Keratinocyte (primary cell): ENCODE results near the gene SPSB2.
"Not testable (repeated sequence)": the region's sequence is repeated elsewhere in the genome, so short reads cannot be mapped to it uniquely, and the experiment has no call there.

Source experiments
- CTCF ChIP-seq, 3 experiments: IDR thresholded peaks in 1 of 3; conservative IDR thresholded peaks in 1 of 3; optimal IDR thresholded peaks in 1 of 3; 2 replicates in 2 of 3; 3 replicates in 1 of 3; pipeline versions ENCODE3 to v1.5.1; 2011; ENCODE audit warnings: low read length in 3 of 3, mild to moderate bottlenecking in 3 of 3, moderate library complexity in 2 of 3, control low read depth in 1 of 3, inconsistent platforms in 1 of 3; ENCODE audit not compliant: insufficient read depth in 2 of 3; ENCODE audit errors: extremely low read depth in 1 of 3
- EZH2 ChIP-seq: IDR thresholded peaks from one replicate; pipeline ENCODE4 v1.6.1; 2012; ENCODE audit warnings: inconsistent platforms, mild to moderate bottlenecking, low read length, moderate library complexity

GRCh38 chr12:6892683-6893082 is 19.6 kb upstream of the SPSB2 start:
- TF ChIP-seq CTCF (optimal IDR thresholded peaks at IDR 0.05 in 1 of 3, IDR thresholded peaks at IDR 0.05 in 1 of 3, conservative IDR thresholded peaks at IDR 0.05 in 1 of 3; ENCODE audit: extremely low read depth in 1 of 3, insufficient read depth in 2 of 3, low read length in 3 of 3); EZH2: not testable (repeated sequence)
